Endothelial cell of umbilical vein (primary cell): ENCODE results near the gene SLC7A7. TPM values are rescaled to one million over a fixed set of nuclear protein-coding genes. Genes with fewer than 3 reads are reported as not detected.

ENCODE experiments used
- BruUV-seq: library from RNA; stranded (reverse); fragments of 400-500 nt; replicated peaks from 2 replicates; lab custom pipeline; 2021; lab: Mats Ljungman, UMichigan
- CTCF ChIA-PET: fragments of 300-600, 350-600 bp; sonication (Branson Sonifier 250); formaldehyde crosslinking; loops from one replicate; lab custom pipeline; 2021; ENCODE audit warnings: antibody characterized with exemption, inconsistent platforms; lab: Charles Lee
- POLR2A ChIA-PET: fragments of 300-600, 350-600 bp; sonication (Branson Sonifier 250); formaldehyde crosslinking; loops from one replicate; lab custom pipeline; 2021; ENCODE audit warnings: antibody characterized with exemption, inconsistent platforms; lab: Charles Lee
- DNase-seq: peaks from one replicate; pipeline ENCODE4 v3.0.0-alpha.2; 2011; ENCODE audit warnings: low read depth, low spot score
- FAIRE-seq: peaks from 2 replicates; lab custom pipeline; 2011; peaks lifted over from hg19 to GRCh38; lab: Jason Lieb, UNC
- H2AFZ ChIP-seq: 2 replicates; pipeline ENCODE4 v1.6.0; 2012; ENCODE audit warnings: low read depth, low read length, control low read depth, inconsistent platforms
- H3K27ac ChIP-seq: 2 replicates; pipeline ENCODE4 v1.5.1; 2011; ENCODE audit warnings: low read depth, mild to moderate bottlenecking, control low read depth, low read length, moderate library complexity; ENCODE audit not compliant: insufficient read depth
- H3K27me3 ChIP-seq, 2 experiments: 2 replicates each; pipeline versions ENCODE4 v1.6.0 to v1.6.1; 2011; ENCODE audit warnings: low read length in 2 of 2, mixed read lengths in 1 of 2; ENCODE audit not compliant: control insufficient read depth in 2 of 2, insufficient read depth in 2 of 2
- H3K36me3 ChIP-seq, 2 experiments: 2 replicates in 1 of 2; 3 replicates in 1 of 2; pipeline ENCODE4 v1.5.1; 2011; ENCODE audit warnings: low read length in 2 of 2, mild to moderate bottlenecking in 1 of 2, moderate library complexity in 1 of 2; ENCODE audit not compliant: control insufficient read depth in 2 of 2, insufficient read depth in 2 of 2; ENCODE audit errors: extremely low read depth in 1 of 2
- H3K4me1 ChIP-seq: 3 replicates; pipeline ENCODE4 v1.5.1; 2011; ENCODE audit warnings: mild to moderate bottlenecking, low read length; ENCODE audit not compliant: control insufficient read depth, insufficient read depth; ENCODE audit errors: extremely low read depth
- H3K4me2 ChIP-seq: 2 replicates; pipeline ENCODE4 v1.6.1; 2011; ENCODE audit warnings: low read length, control low read depth, mixed read lengths; ENCODE audit not compliant: insufficient read depth
- H3K4me3 ChIP-seq, 3 experiments: fragments of 200-600 bp in 1 of 3; sonication (generic), shearing (Covaris generic) in 1 of 3; replicated peaks in 1 of 3; 2 replicates each; pipeline ENCODE4 v1.5.1; 2011 to 2016; ENCODE audit warnings: control low read depth in 3 of 3, low read length in 3 of 3, mild to moderate bottlenecking in 2 of 3, inconsistent platforms in 1 of 3, low read depth in 1 of 3, moderate library complexity in 1 of 3; ENCODE audit not compliant: insufficient read depth in 1 of 3
- H3K79me2 ChIP-seq: 2 replicates; pipeline ENCODE4 v1.6.0; 2012; ENCODE audit warnings: low read length, inconsistent platforms; ENCODE audit not compliant: control insufficient read depth, insufficient read depth
- H3K9ac ChIP-seq: replicated peaks from 2 replicates; pipeline ENCODE3; 2011; ENCODE audit warnings: low read length, control low read depth; ENCODE audit not compliant: insufficient read depth; ENCODE audit errors: extremely low read depth
- H3K9me1 ChIP-seq: replicated peaks from 3 replicates; pipeline ENCODE4 v1.6.0; 2011; ENCODE audit warnings: mild to moderate bottlenecking, low read length; ENCODE audit not compliant: control insufficient read depth, insufficient read depth; ENCODE audit errors: extremely low read depth
- H3K9me3 ChIP-seq: replicated peaks from 2 replicates; pipeline ENCODE4 v1.5.1; 2012; ENCODE audit warnings: low read length, inconsistent platforms; ENCODE audit not compliant: control insufficient read depth, insufficient read depth
- H4K20me1 ChIP-seq: replicated peaks from 2 replicates; pipeline ENCODE3; 2011; ENCODE audit warnings: mild to moderate bottlenecking, low read length; ENCODE audit not compliant: control insufficient read depth, insufficient read depth; ENCODE audit errors: extremely low read depth
- EZH2 ChIP-seq: IDR thresholded peaks from 2 replicates; pipeline ENCODE4 v1.6.1; 2012; ENCODE audit warnings: borderline replicate concordance, low read depth, mild to moderate bottlenecking, moderate library complexity, low read length, inconsistent platforms; ENCODE audit not compliant: severe bottlenecking
- FOS ChIP-seq: IDR thresholded peaks from 2 replicates; pipeline ENCODE4 v1.6.1; 2011; ENCODE audit warnings: mild to moderate bottlenecking, low read length, moderate library complexity, borderline replicate concordance; ENCODE audit not compliant: insufficient read depth
- GATA2 ChIP-seq: IDR thresholded peaks from 2 replicates; pipeline ENCODE4 v1.7.0; 2011; ENCODE audit warnings: low read depth, mild to moderate bottlenecking, moderate library complexity, mixed read lengths, low read length; ENCODE audit not compliant: insufficient read length, insufficient read depth
- JUN ChIP-seq: IDR thresholded peaks from 2 replicates; pipeline ENCODE4 v1.6.1; 2011; ENCODE audit warnings: borderline replicate concordance, low read depth; ENCODE audit not compliant: insufficient read length, insufficient read depth
- MAX ChIP-seq: IDR thresholded peaks from 2 replicates; pipeline ENCODE4 v1.6.1; 2011; ENCODE audit not compliant: insufficient read depth, insufficient read length
- MYC ChIP-seq: IDR thresholded peaks from one replicate; pipeline ENCODE4 v1.6.1; 2011; ENCODE audit warnings: mild to moderate bottlenecking, low read depth, low read length
- POLR2AphosphoS5 ChIP-seq: IDR thresholded peaks from 2 replicates; pipeline ENCODE4 v1.6.1; 2012; ENCODE audit warnings: low read depth, mild to moderate bottlenecking, control low read depth, low read length, moderate library complexity; ENCODE audit not compliant: insufficient read depth
- dilution Hi-C: fragments of 300-500 bp; cut with MboI; formaldehyde crosslinking; loops from one replicate; pipeline ENCODE4 v1.15.0; 2019; ENCODE audit warnings: low sequenced_read_pairs; ENCODE audit not compliant: extremely low pct_ligation_motif_present
- intact Hi-C: fragments of 100-400 bp; cut with micrococcal nuclease; formaldehyde crosslinking; loops from one replicate; pipeline ENCODE4 v1.10.0; 2022
- polyA plus RNA-seq, 4 experiments: library from polyadenylated mRNA; depleted of rRNA in 3 of 4; stranded (reverse) in 3 of 4; unstranded in 1 of 4; fragments of >200 nt; gene quantifications; 2 replicates each; pipeline versions ENCODE4 v1.2.1 to v1.2.3, GENCODE V29; 2011 to 2012; ENCODE audit warnings: missing spikeins in 1 of 4
- total RNA-seq: library from RNA; stranded (reverse); gene quantifications from 2 replicates; pipeline ENCODE4 v1.2.3, GENCODE V29; 2021
- TF ChIP-seq, protein P1 (sequence below), 2 donors: IDR thresholded peaks; 1 replicate in 1 of 2; 2 replicates in 1 of 2; pipeline ENCODE4 v1.5.1; 2011; ENCODE audit warnings: low read length in 2 of 2, mild to moderate bottlenecking in 2 of 2, moderate library complexity in 2 of 2, control low read depth in 1 of 2, inconsistent platforms in 1 of 2, low read depth in 1 of 2; ENCODE audit not compliant: insufficient read depth in 1 of 2; ENCODE audit errors: extremely low read depth in 1 of 2

SLC7A7 gene
- total and polyA plus RNA-seq, 2 donors (not counting 3 experiments of a cell fraction or from before 2014, with no cell fraction given): 22.5 to 94.0 TPM

GRCh38 chr14:22856428-22856827, 41.2 kb upstream of the SLC7A7 start:
- dilution Hi-C loops: no loop called here

GRCh38 chr14:22854963-22855724, 39.9 kb upstream of the SLC7A7 start:
- Histone ChIP-seq H3K9ac (no peak overlapping the region), H3K79me2 (no peaks in the 10 kb centered on the region), H3K27me3 (no peaks in the 10 kb centered on the region), H3K36me3 (no peaks in the 10 kb centered on the region), H3K9me1 (no peaks in the 10 kb centered on the region), H3K4me1 (peaks cover 29% of the 10 kb centered on the region), H3K27ac (no peak overlapping the region), H4K20me1 (no peaks in the 10 kb centered on the region), H3K9me3 (no peaks in the 10 kb centered on the region), H3K4me2 (no peak overlapping the region), H2AFZ (no peak overlapping the region), H3K4me3 (no peak overlapping the region)
- FAIRE-seq (no peak), DNase-seq (no peak)
- dilution Hi-C loops (no loop called here), intact Hi-C loops (loop anchor here (10.0 kb wide), 1 partner anchor 380 kb away; no protein-coding TSS in a partner anchor)
- CTCF ChIA-PET: interaction anchor here (0.6 to 10.2 kb wide), 15 partner anchors 8 to 579 kb away, joined by 3 to 313 read pairs (median 5); partner anchors contain the start of genes ABHD4, LRP10, MMP14 and MRPL52
- BruUV-seq: no TSS peak
- POLR2A ChIA-PET: no interaction called here
- TF ChIP-seq GATA2 (no peak), MYC (no peak), EZH2 (no peak), MAX (no peak), POLR2AphosphoS5 (no peak), FOS (no peak), JUN (no peak)
- TF ChIP-seq, protein P1, sequence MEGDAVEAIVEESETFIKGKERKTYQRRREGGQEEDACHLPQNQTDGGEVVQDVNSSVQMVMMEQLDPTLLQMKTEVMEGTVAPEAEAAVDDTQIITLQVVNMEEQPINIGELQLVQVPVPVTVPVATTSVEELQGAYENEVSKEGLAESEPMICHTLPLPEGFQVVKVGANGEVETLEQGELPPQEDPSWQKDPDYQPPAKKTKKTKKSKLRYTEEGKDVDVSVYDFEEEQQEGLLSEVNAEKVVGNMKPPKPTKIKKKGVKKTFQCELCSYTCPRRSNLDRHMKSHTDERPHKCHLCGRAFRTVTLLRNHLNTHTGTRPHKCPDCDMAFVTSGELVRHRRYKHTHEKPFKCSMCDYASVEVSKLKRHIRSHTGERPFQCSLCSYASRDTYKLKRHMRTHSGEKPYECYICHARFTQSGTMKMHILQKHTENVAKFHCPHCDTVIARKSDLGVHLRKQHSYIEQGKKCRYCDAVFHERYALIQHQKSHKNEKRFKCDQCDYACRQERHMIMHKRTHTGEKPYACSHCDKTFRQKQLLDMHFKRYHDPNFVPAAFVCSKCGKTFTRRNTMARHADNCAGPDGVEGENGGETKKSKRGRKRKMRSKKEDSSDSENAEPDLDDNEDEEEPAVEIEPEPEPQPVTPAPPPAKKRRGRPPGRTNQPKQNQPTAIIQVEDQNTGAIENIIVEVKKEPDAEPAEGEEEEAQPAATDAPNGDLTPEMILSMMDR (IDR thresholded peaks at IDR 0.05; ENCODE audit: extremely low read depth in 1 of 2, insufficient read depth in 1 of 2, low read depth in 1 of 2, low read length in 2 of 2): no peak

More at GRCh38 chr14:22856428-22856827, 41.2 kb upstream of the SLC7A7 start:
- ChIA-PET CTCF (interaction anchor here (1.9 to 10.2 kb wide), 5 partner anchors 21 to 285 kb away, joined by 9 to 313 read pairs (median 106); partner anchors contain the start of genes MMP14 and MRPL52), POLR2A (no interaction called here)
- Histone ChIP-seq H3K4me2 (no peak overlapping the region), H3K4me3 (no peak overlapping the region), H3K9ac (no peak overlapping the region), H3K9me3 (no peaks in the 10 kb centered on the region), H2AFZ (no peak overlapping the region), H3K9me1 (no peaks in the 10 kb centered on the region), H3K79me2 (no peaks in the 10 kb centered on the region), H3K27ac (no peak overlapping the region), H4K20me1 (no peaks in the 10 kb centered on the region), H3K27me3 (no peaks in the 10 kb centered on the region), H3K36me3 (no peaks in the 10 kb centered on the region), H3K4me1 (peaks cover 18% of the 10 kb centered on the region)
- TF ChIP-seq EZH2: no peak
- no TSS peak for BruUV-seq
- intact Hi-C loops: loop anchor here (10.0 kb wide), 1 partner anchor 382 kb away; no protein-coding TSS in a partner anchor
- no peak for DNase-seq
- no peak for FAIRE-seq
